Dendritic cell treated with granulocyte-macrophage colony-stimulating factor and Interleukin-4, amounts not matched to agents 40 ng/mL and 50 ng/mL, for 4 days (primary cell): ENCODE measurements around the gene DCAF5.

Source experiments
- H3K27ac Mint-ChIP-seq: one replicate; pipeline ENCODE4 v1.8.0; 2022; ENCODE audit warnings: mild to moderate bottlenecking, mixed read lengths
- H3K27me3 Mint-ChIP-seq: one replicate; pipeline ENCODE4 v1.8.0; 2022; ENCODE audit warnings: mild to moderate bottlenecking, mixed read lengths
- H3K36me3 Mint-ChIP-seq: one replicate; pipeline ENCODE4 v1.8.0; 2022; ENCODE audit warnings: low read depth, mixed read lengths
- H3K4me1 Mint-ChIP-seq: one replicate; pipeline ENCODE4 v1.8.0; 2022; ENCODE audit warnings: low read depth, mixed read lengths
- H3K4me3 Mint-ChIP-seq: one replicate; pipeline ENCODE4 v1.8.0; 2022; ENCODE audit warnings: mild to moderate bottlenecking, moderate library complexity, mixed read lengths
- H3K9me3 Mint-ChIP-seq: one replicate; pipeline ENCODE4 v1.8.0; 2022; ENCODE audit warnings: mixed read lengths
- intact Hi-C: fragments of 100-400 bp; cut with micrococcal nuclease; formaldehyde crosslinking; loops from one replicate; pipeline ENCODE4 v1.15.0; 2022

The DCAF5 gene

DNA sequence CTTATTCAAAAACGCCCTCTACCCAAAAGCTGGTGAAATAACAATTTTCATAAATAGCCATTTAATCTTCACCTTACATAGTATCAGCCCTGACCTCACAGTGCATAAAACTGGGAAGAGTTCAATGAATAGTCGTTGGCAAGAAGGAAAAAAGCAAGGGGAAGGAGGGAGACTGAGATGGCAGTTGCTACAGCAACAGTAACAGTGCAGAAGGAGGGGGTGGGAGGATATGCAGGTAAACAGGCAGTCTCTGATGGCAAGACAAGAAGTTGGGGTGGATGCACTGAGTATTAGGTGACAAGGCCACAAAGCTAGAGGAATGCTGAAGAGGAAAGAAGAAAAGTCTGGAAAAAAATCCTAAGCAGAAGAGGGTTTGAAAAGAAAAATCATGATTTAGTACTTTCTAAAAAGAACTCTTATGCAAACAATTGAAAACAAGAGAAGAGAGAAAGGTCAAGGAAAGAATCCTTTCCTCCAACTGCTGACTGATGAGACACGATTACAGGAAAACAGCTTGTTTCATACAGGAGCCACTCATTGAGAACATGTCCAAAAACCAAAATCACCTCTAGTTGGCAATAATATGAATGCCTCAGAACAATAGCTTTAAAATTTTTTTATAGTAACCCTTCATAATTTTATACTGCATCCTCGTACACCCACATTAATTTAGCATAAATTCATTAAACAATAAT, 56.0 kb downstream of the DCAF5 start:
- intact Hi-C loops = no loop called here
- H3K4me3 Mint-ChIP-seq = no peak overlapping the region
- no peak overlapping the region for H3K27ac Mint-ChIP-seq
- H3K9me3 Mint-ChIP-seq = no peaks in the 10 kb centered on the region
- peaks cover 47% of the 10 kb centered on the region for H3K36me3 Mint-ChIP-seq
- H3K27me3 Mint-ChIP-seq = no peaks in the 10 kb centered on the region
- no peaks in the 10 kb centered on the region for H3K4me1 Mint-ChIP-seq

DNA sequence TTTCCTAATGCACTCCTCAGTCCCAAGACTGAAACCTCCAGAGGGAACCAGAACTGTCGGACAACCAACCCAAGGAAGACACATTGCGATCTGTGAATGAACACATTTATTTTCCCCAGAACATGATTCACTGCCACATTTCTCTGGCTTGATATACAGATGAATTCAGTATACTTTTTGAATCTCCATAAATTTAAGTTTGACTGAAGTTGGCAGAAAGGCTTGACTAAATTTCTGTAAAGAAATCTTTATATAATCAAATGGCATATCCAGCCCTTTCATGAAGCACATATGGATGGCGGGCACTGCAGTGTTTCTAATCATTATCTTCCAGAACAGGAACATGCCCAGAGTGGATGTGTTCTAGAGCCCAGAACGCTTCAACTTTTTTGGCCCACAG, 56.7 kb downstream of the DCAF5 start:
- intact Hi-C loops = no loop called here
- Mint-ChIP-seq H3K36me3 (peaks cover 54% of the 10 kb centered on the region), H3K27me3 (no peaks in the 10 kb centered on the region), H3K4me1 (no peaks in the 10 kb centered on the region), H3K9me3 (no peaks in the 10 kb centered on the region), H3K27ac (no peak overlapping the region), H3K4me3 (no peak overlapping the region)

- H3K27ac Mint-ChIP-seq = no peak overlapping the region
- no peaks in the 10 kb centered on the region for H3K9me3 Mint-ChIP-seq
- H3K36me3 Mint-ChIP-seq = peaks cover 71% of the 10 kb centered on the region
- H3K4me1 Mint-ChIP-seq = no peaks in the 10 kb centered on the region
- no peak overlapping the region for H3K4me3 Mint-ChIP-seq
- H3K27me3 Mint-ChIP-seq = no peaks in the 10 kb centered on the region
- intact Hi-C loops = loop anchor here (5.0 kb wide), 1 partner anchor 182 kb away; no protein-coding TSS in a partner anchor
Measured at GRCh38 chr14:69094481-69094880, 58.4 kb downstream of the DCAF5 start.

- Mint-ChIP-seq H3K4me3 (no peak overlapping the region), H3K27ac (no peak overlapping the region), H3K36me3 (peaks cover 71% of the 10 kb centered on the region), H3K27me3 (no peaks in the 10 kb centered on the region), H3K9me3 (no peaks in the 10 kb centered on the region), H3K4me1 (no peaks in the 10 kb centered on the region)
- intact Hi-C loops = loop anchor here (5.0 kb wide), 1 partner anchor 182 kb away; no protein-coding TSS in a partner anchor
Measured at GRCh38 chr14:69093631-69094421, 59.1 kb downstream of the DCAF5 start.

DNA sequence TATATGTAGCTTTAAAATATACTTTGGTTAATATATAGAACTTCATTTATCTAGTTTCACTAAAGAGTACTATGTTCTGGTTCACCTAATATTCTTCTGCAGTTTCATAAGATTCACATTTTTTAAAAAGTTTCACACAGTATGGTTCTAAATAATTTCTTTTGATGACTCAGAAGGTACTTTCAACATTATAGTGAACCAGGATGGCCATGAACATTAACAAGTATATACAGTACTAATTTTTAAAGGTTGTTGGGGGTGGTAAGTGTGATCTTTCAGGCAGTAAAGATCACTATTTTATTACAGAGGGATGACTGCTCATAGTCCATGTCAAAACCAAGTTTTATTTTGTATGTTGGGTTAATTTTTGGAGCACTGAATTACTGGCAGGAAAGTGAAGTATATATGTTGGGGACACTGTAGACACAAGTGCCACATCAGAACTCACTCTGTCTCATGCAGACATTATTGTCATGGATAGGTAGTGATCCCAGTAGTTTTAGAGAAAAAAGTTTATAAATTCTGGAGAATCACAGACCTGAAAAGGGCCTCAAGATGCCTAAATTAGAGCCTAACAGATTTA, 60.0 kb downstream of the DCAF5 start:
- H3K4me3 Mint-ChIP-seq = no peak overlapping the region
- H3K9me3 Mint-ChIP-seq = no peaks in the 10 kb centered on the region
- intact Hi-C loops = loop anchor here (5.0 kb wide), 1 partner anchor 181 kb away; no protein-coding TSS in a partner anchor
- H3K27ac Mint-ChIP-seq = no peak overlapping the region
- peaks cover 73% of the 10 kb centered on the region for H3K36me3 Mint-ChIP-seq
- no peaks in the 10 kb centered on the region for H3K27me3 Mint-ChIP-seq
- H3K4me1 Mint-ChIP-seq = no peaks in the 10 kb centered on the region

DNA sequence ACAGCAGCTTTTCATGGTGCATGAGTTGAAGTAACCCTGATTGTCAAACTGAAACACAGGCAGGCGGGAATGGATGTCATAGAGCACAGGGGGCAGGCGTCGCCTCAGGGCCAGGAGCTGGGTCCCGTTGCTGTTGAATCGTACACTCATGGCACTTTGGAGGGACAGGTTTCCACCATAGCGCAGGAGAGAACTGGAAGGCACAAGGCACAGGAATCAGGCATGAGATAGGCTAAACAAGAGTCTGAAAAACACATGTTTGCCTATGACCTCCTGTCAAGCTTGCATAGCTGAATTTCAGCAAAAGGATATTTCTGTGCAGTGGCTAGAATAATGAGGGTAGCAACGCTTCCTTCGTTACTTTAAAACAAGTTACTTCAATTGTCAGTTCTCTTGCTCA, 61.2 kb downstream of the DCAF5 start:
- Mint-ChIP-seq H3K4me1 (no peaks in the 10 kb centered on the region), H3K36me3 (peaks cover 76% of the 10 kb centered on the region), H3K27ac (no peak overlapping the region), H3K4me3 (no peak overlapping the region), H3K27me3 (no peaks in the 10 kb centered on the region), H3K9me3 (no peaks in the 10 kb centered on the region)
- intact Hi-C loops = loop anchor here (5.0 kb wide), 1 partner anchor 179 kb away; no protein-coding TSS in a partner anchor

DNA sequence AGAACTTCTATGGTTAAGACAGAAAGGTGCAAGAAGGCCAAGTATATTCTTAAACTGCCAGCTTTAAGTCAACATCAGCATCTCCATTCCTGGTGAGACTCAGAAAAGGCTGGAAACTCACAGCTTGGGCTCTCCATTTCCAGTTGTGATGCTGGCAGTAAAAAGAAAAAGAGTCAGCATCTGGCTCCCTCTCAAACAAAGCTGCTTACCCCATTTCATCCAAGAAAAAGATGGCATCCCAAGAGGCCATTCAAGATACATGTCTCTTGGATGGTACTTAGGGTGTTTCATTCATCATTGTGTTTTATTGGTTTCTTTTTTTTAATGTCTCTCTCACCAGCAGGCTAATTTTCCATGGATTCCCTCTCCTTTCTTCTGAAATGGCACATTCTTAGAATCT, 61.9 kb downstream of the DCAF5 start:
- H3K9me3 Mint-ChIP-seq = no peaks in the 10 kb centered on the region
- H3K27ac Mint-ChIP-seq = no peak overlapping the region
- H3K4me3 Mint-ChIP-seq = no peak overlapping the region
- H3K36me3 Mint-ChIP-seq = peaks cover 76% of the 10 kb centered on the region
- intact Hi-C loops = loop anchor here (5.0 kb wide), 1 partner anchor 179 kb away; no protein-coding TSS in a partner anchor
- H3K4me1 Mint-ChIP-seq = no peaks in the 10 kb centered on the region
- H3K27me3 Mint-ChIP-seq = no peaks in the 10 kb centered on the region

DNA sequence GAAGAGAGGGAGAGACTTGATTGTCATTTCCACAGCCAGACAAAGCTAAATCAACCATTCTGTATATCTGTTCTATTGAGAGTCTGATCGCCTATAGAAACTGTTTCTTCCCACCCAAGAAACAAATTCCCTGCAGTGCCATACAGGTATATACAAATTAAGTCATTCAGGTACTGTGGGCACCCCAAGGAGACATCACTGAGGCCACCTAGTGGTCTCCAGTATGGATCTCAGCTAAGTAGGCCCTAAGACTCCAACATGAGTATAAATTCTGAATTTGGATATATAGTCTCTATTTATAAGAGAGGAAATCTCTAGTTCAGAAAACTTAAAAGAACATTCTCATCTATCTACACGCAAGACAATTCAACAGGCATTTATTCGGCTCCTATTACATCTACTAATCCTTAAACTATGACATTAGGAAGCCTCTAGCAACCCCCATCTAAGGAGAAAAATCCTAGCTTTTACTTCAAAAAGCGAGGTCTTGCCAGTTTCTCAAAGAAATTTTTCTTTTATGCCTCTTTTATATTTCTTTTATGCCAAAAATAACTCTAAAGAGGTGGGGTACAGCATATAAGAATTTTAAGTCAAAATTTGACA, 62.6 kb downstream of the DCAF5 start:
- Mint-ChIP-seq H3K4me3 (no peak overlapping the region), H3K36me3 (peaks cover 81% of the 10 kb centered on the region), H3K9me3 (no peaks in the 10 kb centered on the region), H3K27me3 (no peaks in the 10 kb centered on the region), H3K27ac (no peak overlapping the region), H3K4me1 (no peaks in the 10 kb centered on the region)
- intact Hi-C loops = loop anchor here (5.0 kb wide), 1 partner anchor 178 kb away; no protein-coding TSS in a partner anchor

DNA sequence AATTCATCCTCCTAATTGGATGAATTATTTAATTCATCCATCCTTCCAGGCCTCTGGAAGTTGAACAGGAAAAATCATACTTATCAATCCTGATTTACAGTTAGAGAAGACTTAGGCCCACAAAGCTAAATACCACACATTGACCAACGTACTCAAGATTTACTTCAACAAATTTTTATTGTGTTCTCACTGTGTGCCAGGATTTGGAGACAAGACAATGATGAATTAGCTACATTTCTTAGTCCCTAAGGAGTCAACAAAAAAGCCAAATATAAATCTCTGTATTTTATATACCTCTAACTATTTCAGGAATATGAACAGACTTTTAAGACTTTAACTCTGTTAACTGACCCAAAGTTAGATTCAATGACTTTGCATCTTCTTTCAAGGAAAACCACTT, 63.9 kb downstream of the DCAF5 start:
- H3K36me3 Mint-ChIP-seq = peaks cover 83% of the 10 kb centered on the region
- H3K9me3 Mint-ChIP-seq = no peaks in the 10 kb centered on the region
- H3K4me1 Mint-ChIP-seq = no peaks in the 10 kb centered on the region
- no peak overlapping the region for H3K4me3 Mint-ChIP-seq
- H3K27me3 Mint-ChIP-seq = no peaks in the 10 kb centered on the region
- intact Hi-C loops = no loop called here
- H3K27ac Mint-ChIP-seq = no peak overlapping the region

DNA sequence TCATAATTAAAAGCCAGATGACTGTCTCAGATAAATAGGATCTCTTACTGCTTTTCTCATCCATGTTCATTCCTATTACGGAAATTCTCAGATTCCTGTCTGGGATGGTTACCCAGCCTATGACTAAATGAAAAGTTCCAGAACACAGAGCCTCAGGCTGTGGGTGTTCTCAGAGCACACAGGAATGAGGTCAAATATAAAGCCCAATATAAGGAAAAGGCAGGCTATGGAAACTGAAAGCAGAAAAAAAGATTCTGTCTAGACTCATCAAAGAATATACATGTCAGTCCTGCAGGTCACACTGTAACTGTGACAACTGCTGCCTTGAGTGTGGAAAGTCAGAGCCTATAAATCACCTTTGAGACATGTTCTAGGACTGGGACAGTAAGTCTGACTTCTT, 64.3 kb downstream of the DCAF5 start:
- Mint-ChIP-seq H3K36me3 (peaks cover 87% of the 10 kb centered on the region), H3K9me3 (no peaks in the 10 kb centered on the region)

GRCh38 chr14:69087061-69087461, 65.9 kb downstream of the DCAF5 start:
- no peak overlapping the region for H3K27ac Mint-ChIP-seq
- H3K4me1 Mint-ChIP-seq = no peaks in the 10 kb centered on the region
- no peak overlapping the region for H3K4me3 Mint-ChIP-seq
- intact Hi-C loops = no loop called here
- H3K27me3 Mint-ChIP-seq = no peaks in the 10 kb centered on the region
- H3K36me3 Mint-ChIP-seq = peaks cover 90% of the 10 kb centered on the region
- H3K9me3 Mint-ChIP-seq = no peaks in the 10 kb centered on the region

More for the DNA sequence above, 64.3 kb downstream of the DCAF5 start:
- Mint-ChIP-seq H3K27ac (no peak overlapping the region), H3K4me1 (no peaks in the 10 kb centered on the region), H3K4me3 (no peak overlapping the region), H3K27me3 (no peaks in the 10 kb centered on the region)
- intact Hi-C loops = no loop called here

GRCh38 chr14:69086537-69086936, 66.4 kb downstream of the DCAF5 start:
- H3K27me3 Mint-ChIP-seq = no peaks in the 10 kb centered on the region
- intact Hi-C loops = no loop called here
- no peaks in the 10 kb centered on the region for H3K9me3 Mint-ChIP-seq
- H3K36me3 Mint-ChIP-seq = peaks cover 91% of the 10 kb centered on the region
- H3K4me3 Mint-ChIP-seq = no peak overlapping the region
- no peaks in the 10 kb centered on the region for H3K4me1 Mint-ChIP-seq
- no peak overlapping the region for H3K27ac Mint-ChIP-seq

- intact Hi-C loops = no loop called here
- H3K4me3 Mint-ChIP-seq = no peak overlapping the region
- H3K27me3 Mint-ChIP-seq = no peaks in the 10 kb centered on the region
- H3K27ac Mint-ChIP-seq = no peak overlapping the region
- peaks cover 12% of the 10 kb centered on the region for H3K4me1 Mint-ChIP-seq
- peaks cover 89% of the 10 kb centered on the region for H3K36me3 Mint-ChIP-seq
- H3K9me3 Mint-ChIP-seq = no peaks in the 10 kb centered on the region
Measured at GRCh38 chr14:69084023-69084422, 68.9 kb downstream of the DCAF5 start.

DNA sequence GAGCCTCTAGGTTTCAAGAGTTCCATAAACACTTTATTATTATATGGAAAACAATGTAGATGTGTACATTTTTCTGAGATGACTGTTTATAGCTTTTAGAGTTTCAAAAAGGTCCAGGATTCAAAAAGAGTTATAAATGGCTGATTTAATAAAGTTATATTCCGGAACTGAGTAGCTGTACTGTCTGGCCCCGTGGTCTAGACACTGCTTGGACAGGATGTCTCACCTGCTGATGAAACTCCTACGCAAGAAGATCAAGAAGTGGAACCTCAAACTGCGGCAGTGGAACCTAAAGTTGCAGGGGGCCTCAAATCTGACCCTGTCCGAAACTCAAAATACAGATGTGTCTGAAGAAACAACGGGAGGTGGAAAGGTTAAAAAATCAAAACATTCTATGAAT, 69.7 kb downstream of the DCAF5 start:
- no peaks in the 10 kb centered on the region for H3K27me3 Mint-ChIP-seq
- no peak overlapping the region for H3K4me3 Mint-ChIP-seq
- no peaks in the 10 kb centered on the region for H3K9me3 Mint-ChIP-seq
- H3K4me1 Mint-ChIP-seq = peaks cover 21% of the 10 kb centered on the region
- no peak overlapping the region for H3K27ac Mint-ChIP-seq
- H3K36me3 Mint-ChIP-seq = peaks cover 89% of the 10 kb centered on the region
- intact Hi-C loops = no loop called here
